COLO668 (cell line): ENCODE data around the gene CAMKK2.
"Not testable (repeated sequence)": the region's sequence is repeated elsewhere in the genome, so short reads cannot be mapped to it uniquely, and the experiment has no call there.

Experiments used
- DNase-seq: peaks from one replicate; lab custom pipeline; 2025; ENCODE audit not compliant: unreplicated experiment; lab: John Stamatoyannopoulos, UW

Gene CAMKK2

DNA sequence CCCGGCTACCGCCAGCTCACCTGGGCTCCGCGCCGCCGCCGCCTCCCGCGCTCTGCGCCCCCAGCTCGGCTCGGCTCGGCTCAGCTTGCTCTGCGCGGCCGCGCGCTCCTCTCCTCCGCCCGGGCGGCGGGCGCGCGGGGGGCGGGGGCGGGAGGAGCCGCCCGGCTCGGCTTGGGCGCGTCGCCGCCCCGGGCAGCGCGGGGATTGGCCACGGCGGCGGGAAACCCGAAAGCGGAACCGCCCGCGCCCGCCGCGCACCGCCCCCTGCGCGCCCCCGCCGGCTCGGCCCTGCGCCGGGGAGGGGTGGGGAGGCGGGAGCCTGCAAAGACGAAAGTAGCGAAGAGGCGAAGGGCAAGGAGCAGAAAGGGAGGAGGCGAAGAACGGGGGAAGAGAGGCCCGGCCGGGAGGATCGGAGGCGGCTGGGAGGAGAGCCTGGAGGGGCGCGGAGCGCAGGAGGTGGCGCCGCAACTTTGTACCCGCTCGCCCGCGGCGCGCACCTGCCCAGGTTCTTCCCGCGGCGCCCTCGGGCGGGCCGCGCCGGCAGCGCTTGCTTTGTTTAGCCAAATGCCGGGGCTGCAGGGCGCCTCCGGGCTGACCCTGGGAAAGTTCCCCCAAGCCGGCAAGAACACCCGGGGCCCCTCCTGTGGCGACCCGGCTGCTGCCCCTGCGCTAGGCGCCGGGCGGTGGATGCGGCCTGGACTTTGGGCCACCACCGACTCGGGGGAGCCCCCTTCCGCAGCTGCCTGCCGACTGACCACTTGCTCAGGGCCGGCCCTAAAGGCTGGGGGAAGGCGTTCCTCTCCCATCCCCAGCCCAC lies at the start of gene CAMKK2:
Gene CAMKK2 (minus strand): TSS at position 92 of the 817 bp plus-strand sequence. CDS start 22,183 bp downstream, outside the sequence.
- DNase-seq = peak; percentile 97

DNA sequence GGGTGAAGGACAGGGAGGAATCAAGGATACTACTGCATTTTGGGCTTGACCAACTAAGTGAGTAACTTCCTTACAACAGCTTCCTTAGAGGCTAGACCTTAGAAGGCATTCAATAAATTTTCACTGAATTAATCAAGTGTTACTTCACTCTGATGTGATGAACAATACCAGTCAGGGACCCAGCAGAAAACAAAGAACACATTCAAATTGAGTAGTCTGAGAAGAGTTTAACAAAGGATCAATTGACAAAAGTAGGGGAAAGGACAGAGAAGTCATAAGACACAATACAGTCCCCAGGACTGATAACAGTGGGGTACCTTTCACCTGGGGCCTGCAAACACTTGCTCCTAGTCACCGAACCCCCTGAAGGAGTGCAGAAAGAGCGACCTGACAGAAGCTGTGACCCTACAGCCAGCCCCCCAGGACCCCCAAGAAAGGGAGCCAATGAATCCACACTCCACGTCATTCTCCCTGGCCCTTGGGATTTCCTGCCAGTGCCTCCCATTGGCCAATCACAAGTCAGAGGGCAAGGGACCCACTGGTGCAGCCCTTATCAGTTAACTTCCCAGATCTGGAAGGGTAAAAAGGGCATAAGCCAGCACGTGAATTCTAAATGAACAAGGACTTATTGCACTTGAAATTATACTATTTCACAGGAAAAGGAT lies 48.8 kb upstream of the CAMKK2 start:
- no peak for DNase-seq

- DNase-seq = no peak
These were observed 48.0 kb upstream of the CAMKK2 start for GRCh38 chr12:121344506-121344905.

GRCh38 chr12:121337416-121337815 lies 40.9 kb upstream of the CAMKK2 start:
- no peak for DNase-seq

DNA sequence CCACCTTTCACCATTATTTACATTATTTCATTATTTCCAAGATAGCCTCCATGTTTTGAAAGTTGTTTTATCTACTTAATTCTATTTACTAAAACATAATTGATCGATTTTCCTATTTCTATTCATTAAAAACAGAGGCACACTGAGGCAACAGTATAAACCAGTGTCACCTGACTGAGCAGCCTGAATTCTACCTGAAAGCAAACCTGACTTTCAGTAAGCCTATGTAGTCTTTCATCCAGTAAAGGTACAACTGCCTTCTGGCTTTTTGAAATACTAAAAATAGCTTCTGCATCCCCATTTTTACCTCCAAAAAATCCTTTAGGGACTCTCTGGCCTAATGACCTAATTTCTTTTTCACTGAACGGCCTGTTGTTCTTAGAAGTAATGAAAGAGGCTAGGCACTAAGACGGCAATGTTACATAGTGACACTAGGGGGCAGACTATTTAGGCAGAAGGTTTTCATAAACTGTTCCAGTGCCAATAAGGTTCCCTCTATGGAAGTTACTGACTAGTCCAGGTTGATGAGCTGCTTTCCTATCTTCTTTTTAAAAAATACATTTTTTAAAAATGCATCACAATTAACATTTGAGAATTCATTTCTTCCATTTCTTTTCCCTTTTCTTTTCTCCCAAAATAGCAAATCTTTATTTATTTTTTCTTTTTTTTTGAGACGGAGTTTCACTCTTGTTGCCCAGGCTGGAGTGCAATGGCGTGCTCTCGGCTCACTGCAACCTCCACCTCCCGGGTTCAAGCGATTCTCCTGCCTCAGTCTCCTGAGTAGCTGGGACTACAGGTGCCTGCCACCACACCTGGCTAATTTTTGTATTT lies 38.2 kb upstream of the CAMKK2 start:
- peak; percentile 30 for DNase-seq

DNA sequence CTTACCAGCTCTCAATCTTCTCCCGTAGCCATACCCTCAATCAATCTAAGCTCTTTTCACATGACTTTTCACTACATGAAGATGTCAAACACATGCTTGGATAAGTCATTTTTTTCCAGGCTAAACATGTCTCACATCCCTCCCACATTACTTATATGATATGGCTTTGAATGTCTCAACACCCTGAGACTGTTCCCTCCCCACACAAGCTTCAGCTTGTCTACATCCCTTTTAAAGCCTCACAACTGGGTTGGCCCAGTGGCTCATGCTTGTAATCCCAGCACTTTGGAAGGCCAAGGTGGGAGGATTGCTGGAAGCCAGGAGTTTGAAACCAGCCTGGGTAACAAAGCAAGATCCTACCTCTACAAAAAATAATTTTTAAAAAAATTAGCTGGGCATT lies 37.2 kb upstream of the CAMKK2 start:
- DNase-seq = no peak

DNA sequence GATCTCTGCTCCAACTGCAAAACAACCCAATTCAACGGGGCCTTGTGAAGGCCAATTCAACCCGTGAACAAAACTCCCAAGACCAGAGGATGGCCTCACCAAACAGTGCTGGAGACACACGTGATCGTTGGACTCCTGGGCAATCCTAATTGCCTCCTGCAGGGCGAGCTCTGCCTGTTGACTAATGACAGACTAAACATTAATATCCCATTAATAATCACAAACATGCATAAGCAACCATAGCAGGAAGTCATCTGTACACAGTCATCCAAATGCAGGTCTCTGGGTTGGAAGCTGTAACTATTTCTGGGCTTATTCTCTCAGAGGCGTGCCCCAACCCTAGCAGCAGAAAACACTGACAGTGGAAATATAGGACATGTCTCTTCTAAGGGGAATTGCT lies 34.7 kb upstream of the CAMKK2 start:
- no peak for DNase-seq

GRCh38 chr12:121330692-121331091 lies 34.2 kb upstream of the CAMKK2 start:
- DNase-seq = no peak

- no peak for DNase-seq
These were observed 33.7 kb upstream of the CAMKK2 start for GRCh38 chr12:121330195-121330594.

GRCh38 chr12:121328620-121329019 lies 32.1 kb upstream of the CAMKK2 start:
- DNase-seq = no peak

DNA sequence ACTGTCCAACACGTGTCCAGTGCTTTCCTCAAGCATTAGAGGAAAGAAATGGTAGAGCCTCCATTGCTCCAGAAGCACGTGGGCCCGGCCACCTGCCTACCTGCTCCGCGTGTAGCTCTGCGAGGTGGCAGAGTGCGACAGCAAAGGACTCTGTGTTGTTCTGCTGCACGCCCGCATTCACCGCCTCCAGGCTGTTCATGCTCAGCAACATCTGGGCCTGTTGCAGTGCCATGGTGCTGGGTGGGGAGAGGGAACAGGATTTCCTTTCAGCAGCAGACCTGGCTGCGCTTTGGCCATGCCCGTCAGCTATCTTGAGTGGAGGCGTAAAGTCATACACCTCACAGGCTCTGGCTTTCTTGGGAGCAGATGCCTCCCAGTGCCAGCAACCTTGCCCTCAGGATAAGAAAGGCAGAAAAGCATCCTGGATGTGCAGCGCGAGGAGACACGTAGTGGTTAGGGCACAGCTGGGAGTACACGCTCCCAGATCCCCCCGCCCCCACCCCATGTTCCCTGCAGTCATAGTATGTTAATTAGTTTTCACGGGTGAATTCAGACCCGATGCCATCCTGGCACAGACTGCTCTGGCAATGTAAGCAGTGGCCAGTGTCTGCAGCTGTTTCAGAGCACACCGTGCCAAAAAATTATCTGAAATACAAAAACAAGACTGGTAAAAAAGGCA lies 30.6 kb upstream of the CAMKK2 start:
- no peak for DNase-seq

DNA sequence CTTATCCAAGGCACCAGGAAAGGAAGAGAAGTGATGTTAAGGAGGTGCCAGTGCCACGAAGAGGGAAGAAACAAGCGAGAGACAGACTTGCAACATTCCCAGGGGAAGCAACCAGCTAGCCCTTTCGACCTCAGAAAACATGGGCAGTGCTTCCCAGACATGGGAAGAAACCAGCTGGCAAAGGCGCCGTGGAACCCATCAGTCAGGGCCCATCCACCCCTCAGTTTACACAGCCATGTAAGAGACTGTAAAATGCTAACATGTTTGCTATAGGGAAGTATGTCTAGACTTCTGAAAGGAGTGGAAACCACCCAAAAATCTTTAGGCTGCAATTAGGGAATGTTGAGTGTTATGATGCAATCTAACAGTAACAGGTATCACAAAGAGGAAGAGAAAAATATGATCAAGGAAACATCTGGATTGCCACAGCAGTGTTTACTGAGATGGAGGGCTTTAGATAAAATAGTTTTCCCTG lies 29.4 kb upstream of the CAMKK2 start:
- no peak for DNase-seq

DNA sequence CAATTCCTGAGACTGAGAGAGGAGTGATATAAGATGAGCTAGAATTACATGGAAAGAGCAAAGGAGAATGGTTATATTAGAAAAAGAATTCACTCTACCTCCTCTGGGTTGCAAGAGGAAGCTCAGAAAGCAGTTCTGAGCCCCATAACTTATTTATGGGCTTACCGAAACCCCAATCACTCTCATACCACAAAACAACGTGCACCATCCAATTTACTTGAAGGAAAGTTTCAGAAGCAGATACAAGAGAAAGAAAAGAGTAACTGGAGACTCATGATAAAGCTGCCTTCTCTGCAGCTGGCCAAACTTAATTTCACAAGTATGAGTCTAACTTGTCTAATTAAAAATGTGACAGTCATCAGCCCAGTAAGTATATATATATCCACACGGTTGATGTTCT lies 27.4 kb upstream of the CAMKK2 start:
- DNase-seq = no peak

- no peak for DNase-seq
These were observed 21.6 kb upstream of the CAMKK2 start for GRCh38 chr12:121318121-121318520.

GRCh38 chr12:121314431-121314830 lies 17.9 kb upstream of the CAMKK2 start:
- no peak for DNase-seq

GRCh38 chr12:121310231-121310630 lies 13.7 kb upstream of the CAMKK2 start:
- DNase-seq = not testable (repeated sequence)

- not testable (repeated sequence) for DNase-seq
These were observed 10.9 kb upstream of the CAMKK2 start for GRCh38 chr12:121307397-121307796.

GRCh38 chr12:121304306-121304705 lies 7.8 kb upstream of the CAMKK2 start:
- no peak for DNase-seq

GRCh38 chr12:121301876-121302275 lies 5.4 kb upstream of the CAMKK2 start:
- no peak for DNase-seq

DNA sequence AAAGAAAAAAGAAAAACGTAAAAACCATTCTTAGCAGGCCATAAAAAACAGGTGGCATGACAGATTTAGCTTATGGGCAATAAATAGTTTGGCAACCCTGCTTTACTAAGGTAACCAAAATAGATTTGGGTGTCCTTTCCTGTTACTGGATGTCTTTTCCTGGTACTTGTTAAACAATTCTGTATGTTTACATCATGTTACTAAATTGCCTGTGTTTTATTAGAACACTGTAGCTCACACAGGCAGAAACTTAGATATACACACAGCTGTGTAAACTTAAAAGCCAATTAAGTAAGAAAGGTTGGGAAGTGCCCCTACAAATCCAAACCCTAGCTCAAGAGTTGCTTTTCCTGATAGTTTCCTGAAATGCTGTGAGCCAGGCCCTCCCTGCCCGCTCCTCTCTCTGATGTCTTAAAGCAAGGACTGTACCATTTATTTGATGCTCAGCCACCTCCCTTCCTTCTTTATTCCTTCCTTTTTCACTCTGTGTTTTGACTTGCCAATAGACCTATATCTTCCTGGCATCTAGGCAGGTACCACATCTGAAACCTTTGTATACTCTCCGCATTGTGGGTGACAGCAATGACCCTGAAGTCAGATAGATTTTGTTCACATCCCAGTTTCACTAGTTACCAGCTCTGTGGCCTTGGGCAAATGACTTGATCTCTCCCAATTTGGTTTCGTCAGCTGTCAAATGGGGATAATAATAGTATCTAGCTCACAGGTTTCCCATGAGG lies 3.7 kb upstream of the CAMKK2 start:
- peak; percentile 21 for DNase-seq
